Skeletal muscle tissue (tissue), 4 donors: ENCODE data around the gene ADAMTS10. TPM values are rescaled to one million over a fixed set of nuclear protein-coding genes. Genes with fewer than 3 reads are reported as not detected.
A peak's percentile ranks its signal among the peaks of the same experiment; 100 is the strongest.

Experiments used
- H3K27ac ChIP-seq: one replicate; pipeline ENCODE4 v1.7.0; 2013; ENCODE audit warnings: mild to moderate bottlenecking, low read depth, low read length, inconsistent platforms
- H3K27me3 ChIP-seq, 3 donors: one replicate each; pipeline ENCODE4 v1.7.0; 2013; ENCODE audit warnings: low read length in 3 of 3; ENCODE audit not compliant: control insufficient read depth in 3 of 3, insufficient read depth in 3 of 3
- H3K36me3 ChIP-seq, 3 donors: one replicate each; pipeline ENCODE4 v1.7.0; 2013; ENCODE audit warnings: low read length in 3 of 3; ENCODE audit not compliant: control insufficient read depth in 3 of 3, insufficient read depth in 3 of 3
- H3K4me1 ChIP-seq, 3 donors: one replicate each; pipeline ENCODE4 v1.7.0; 2013; ENCODE audit warnings: low read length in 3 of 3, mild to moderate bottlenecking in 3 of 3; ENCODE audit not compliant: control insufficient read depth in 3 of 3, insufficient read depth in 3 of 3
- H3K4me3 ChIP-seq, 3 donors: one replicate each; pipeline ENCODE4 v1.7.0; 2013; ENCODE audit warnings: low read length in 3 of 3
- H3K9ac ChIP-seq, 3 donors: one replicate each; pipeline ENCODE4 v1.7.0; 2013; ENCODE audit warnings: low read length in 3 of 3, mild to moderate bottlenecking in 3 of 3, moderate library complexity in 2 of 3, low read depth in 1 of 3
- H3K9me3 ChIP-seq, 3 donors: one replicate each; pipeline ENCODE4 v1.7.0; 2013; ENCODE audit warnings: low read length in 3 of 3; ENCODE audit not compliant: control insufficient read depth in 3 of 3
- total RNA-seq: library from RNA; depleted of rRNA; stranded (reverse); fragments of >200 nt; gene quantifications from one replicate; pipeline ENCODE4 v1.2.3, GENCODE V29; 2014
- donor health status: Osteomylitis.

ADAMTS10 gene
- 18.8 TPM for total RNA-seq

DNA sequence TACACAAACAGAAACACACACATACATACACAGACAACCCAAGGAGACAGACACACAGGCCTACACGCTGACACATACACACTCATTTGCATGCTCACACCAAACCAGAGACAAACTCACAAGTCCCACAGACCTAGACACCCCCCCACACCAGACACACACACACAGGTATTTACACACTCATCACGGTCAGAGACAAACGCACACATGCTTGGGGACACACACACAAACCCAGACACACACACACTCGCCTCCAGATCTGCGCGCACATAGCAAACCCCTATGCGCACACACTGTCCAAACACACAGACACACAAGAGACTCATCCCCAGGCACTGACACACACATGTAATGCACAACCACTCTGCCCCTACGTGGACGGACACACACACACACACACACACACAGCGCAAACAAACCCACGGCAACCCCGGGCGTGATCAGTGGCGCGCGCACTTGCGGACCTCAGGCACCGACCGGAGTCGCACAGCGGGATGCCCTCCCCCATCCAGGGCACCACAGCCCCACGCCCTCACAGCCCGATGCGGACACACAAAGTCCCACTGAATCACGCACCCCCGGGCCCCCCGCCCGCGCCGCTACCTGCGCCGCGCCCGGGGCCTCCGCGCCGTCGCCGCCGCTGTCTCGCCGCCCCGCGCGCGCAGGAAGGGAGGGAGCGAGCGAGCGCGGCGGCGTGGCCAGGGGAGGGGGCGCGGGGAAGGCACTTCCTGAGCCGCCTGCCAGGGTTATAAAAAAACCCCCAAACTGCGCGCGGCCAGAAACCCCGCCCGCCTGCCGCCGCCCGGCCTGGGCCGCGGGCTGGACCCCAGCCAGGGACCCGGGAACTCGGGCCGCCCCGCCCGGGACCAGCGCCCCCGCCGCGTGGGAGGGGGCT, at the start of gene ADAMTS10:
Gene ADAMTS10 (minus strand): TSS at position 675 of the 895 bp plus-strand sequence. CDS start 5,005 bp downstream, outside the sequence.
- Histone ChIP-seq H3K36me3 (no peaks in the 10 kb centered on the region), H3K27ac (peak within 1 kb of the TSS; percentile 30), H3K4me3 (peak within 1 kb of the TSS; percentile 81 to 86 (median 83)), H3K4me1 (peaks cover 8 to 14% (median 13%) of the 10 kb centered on the region in 3 donors), H3K9me3 (no peaks in the 10 kb centered on the region), H3K27me3 (peaks cover 16 to 19% (median 17%) of the 10 kb centered on the region in 3 donors), H3K9ac (peak within 1 kb of the TSS; percentile 69 to 81 (median 76))

- no peaks in the 10 kb centered on the region for H3K9me3 ChIP-seq
- no peaks in the 10 kb centered on the region for H3K4me1 ChIP-seq
- no peak overlapping the region for H3K9ac ChIP-seq
- H3K27ac ChIP-seq: no peak overlapping the region
- no peak overlapping the region for H3K4me3 ChIP-seq
- peaks cover 2 to 17% (median 7%) of the 10 kb centered on the region in 3 donors for H3K27me3 ChIP-seq
- H3K36me3 ChIP-seq: no peaks in the 10 kb centered on the region
These were observed 49.4 kb upstream of the ADAMTS10 start for GRCh38 chr19:8659905-8660304.

DNA sequence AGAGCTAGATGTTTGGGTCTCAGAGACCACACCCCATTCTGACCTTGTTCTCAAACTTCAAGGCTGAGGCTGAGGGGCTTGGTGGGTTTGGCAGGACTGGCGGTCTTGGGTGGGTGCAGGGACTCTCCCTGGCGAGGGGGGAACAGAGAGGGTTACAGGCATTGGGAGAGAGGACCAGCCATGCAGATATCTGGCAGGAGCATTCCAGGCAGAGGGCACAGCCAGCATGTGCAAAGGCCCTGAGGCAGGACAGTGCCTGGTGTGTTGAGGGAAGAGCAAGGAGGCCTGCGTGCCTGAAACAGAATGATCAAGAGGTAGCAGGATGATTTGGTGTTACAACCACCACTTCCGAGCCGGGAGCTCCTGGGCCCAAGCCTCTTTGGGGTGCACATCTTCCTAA, 47.4 kb upstream of the ADAMTS10 start:
- Histone ChIP-seq H3K4me1 (peaks cover 0 to 2% (median 0%) of the 10 kb centered on the region in 3 donors), H3K27me3 (peaks cover 2 to 9% (median 9%) of the 10 kb centered on the region in 3 donors), H3K9ac (no peak overlapping the region)

DNA sequence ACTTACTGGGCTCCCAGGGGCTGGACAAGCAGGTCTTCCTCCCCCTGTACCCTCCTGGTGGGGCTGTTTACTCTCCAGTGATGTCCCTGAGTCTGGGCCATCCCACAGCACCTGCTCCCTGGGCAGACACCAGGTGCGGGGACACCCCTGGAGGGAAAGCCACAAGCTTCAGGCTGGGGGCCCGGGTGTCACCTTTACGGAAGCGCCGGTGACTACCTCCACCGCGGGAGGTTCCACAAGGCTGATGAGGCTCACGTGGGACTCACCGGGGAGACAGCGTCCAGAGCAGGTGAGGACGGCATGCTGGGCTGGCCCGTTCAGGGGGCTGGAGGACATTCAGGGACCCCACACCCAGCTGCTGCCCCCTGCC, 44.8 kb upstream of the ADAMTS10 start:
- Histone ChIP-seq H3K27ac (no peak overlapping the region), H3K9ac (no peak overlapping the region), H3K4me1 (peaks cover 0 to 2% (median 0%) of the 10 kb centered on the region in 3 donors), H3K36me3 (no peaks in the 10 kb centered on the region), H3K9me3 (no peaks in the 10 kb centered on the region), H3K4me3 (no peak overlapping the region), H3K27me3 (peaks cover 2 to 9% (median 9%) of the 10 kb centered on the region in 3 donors)

More for the DNA sequence above, 47.4 kb upstream of the ADAMTS10 start:
- Histone ChIP-seq H3K36me3 (no peaks in the 10 kb centered on the region), H3K27ac (no peak overlapping the region), H3K4me3 (no peak overlapping the region), H3K9me3 (no peaks in the 10 kb centered on the region)

DNA sequence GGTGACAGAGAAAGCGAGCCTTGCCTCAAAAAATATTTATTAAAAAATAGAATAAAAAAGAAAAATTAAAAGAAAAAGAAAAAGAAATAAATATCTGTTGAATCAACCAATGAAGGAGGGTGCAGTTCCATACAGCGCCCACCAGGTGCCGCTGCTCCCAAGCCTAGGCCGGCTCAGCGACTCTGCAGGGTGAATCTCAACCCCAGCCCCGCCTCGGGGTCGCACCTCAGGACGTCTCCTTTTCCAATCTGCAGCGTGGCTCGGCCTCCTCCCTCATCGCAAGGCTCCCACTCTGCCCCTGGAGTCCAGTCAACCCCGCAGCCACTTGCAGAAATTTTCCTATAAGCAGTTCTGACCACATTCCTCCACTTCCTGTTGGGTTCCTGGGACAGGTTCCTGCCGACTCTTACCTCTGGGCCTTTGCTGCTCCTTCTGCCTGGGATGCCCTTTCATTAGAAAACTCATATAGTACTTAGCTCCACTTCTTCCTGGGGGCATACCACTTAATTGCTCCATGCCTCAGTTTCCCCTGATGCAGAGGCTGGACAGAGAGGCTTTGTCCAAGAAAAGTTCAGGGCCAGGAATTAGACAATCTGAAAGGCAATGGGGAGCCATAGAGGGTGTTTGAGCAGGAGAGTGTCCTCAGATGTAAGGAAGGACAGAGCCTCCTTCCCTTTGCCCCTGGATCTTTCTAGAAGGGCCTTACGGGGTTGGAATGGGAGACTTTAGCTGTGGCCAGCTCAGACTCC, 44.2 kb upstream of the ADAMTS10 start:
- Histone ChIP-seq H3K27me3 (peaks cover 0 to 9% (median 9%) of the 10 kb centered on the region in 3 donors), H3K9ac (no peak overlapping the region), H3K4me1 (peaks cover 0 to 2% (median 0%) of the 10 kb centered on the region in 3 donors), H3K4me3 (peak overlapping the region in 2 of 3 donors; percentile 14 to 22), H3K36me3 (no peaks in the 10 kb centered on the region), H3K27ac (no peak overlapping the region), H3K9me3 (no peaks in the 10 kb centered on the region)

DNA sequence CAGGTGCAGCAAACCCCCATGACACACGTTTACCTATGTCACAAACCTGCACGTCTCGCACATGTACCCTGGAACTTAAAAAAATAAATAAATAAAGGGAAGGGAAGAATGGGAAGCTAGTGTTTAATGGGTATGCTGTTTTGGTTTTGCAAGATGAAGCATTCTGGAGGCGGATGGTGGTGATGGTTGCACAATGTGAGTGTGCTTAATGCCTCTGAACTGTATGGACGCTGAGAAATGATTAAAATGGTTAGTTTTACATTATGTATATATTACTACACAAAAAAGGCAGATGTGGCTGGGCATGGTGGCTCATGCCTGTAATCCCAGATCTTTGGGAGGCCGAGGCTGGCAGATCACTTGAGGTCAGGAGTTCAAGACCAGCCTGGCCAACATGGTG, 37.7 kb upstream of the ADAMTS10 start:
- Histone ChIP-seq H3K4me1 (no peaks in the 10 kb centered on the region), H3K36me3 (no peaks in the 10 kb centered on the region), H3K9me3 (no peaks in the 10 kb centered on the region), H3K9ac (no peak overlapping the region), H3K27ac (no peak overlapping the region), H3K27me3 (no peaks in the 10 kb centered on the region), H3K4me3 (no peak overlapping the region)

DNA sequence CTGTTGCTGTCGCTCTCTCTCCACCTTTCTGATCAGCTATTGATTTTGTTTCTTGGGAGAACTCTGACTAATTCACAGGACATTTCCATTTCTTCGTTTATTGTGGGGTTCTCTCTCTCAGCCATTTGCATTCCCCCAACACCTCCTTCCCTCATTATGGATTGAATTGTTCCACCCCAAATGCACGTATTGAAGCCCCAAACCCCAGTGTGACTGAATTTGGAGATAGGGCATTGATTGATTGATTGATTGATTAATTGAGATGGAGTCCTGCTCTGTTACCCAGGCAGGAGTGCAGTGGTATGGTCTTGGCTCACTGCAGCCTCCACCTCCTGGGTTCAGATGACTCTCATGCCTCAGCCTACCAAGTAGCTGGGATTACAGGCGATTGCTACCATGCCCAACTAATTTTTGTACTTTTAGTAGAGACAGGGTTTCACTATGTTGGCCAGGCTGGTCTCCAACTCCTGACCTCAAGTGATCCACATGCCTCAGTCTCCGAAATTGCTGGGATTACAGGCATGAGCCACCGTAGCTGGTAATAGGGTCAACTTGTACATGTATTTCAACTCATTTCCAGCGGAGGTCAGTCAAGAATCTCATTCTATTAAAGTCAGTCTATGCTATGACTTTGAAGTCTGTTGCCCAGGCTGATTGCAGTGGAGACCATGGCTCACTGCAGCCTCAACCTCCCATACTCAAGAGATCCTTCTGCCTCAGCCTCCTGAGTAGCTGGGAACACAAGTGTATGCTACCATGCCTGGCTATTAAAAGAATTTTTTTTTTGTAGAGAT, 33.5 kb upstream of the ADAMTS10 start:
- no peak overlapping the region for H3K9ac ChIP-seq
- H3K36me3 ChIP-seq: no peaks in the 10 kb centered on the region
- H3K27ac ChIP-seq: no peak overlapping the region
- peaks cover 2 to 4% (median 3%) of the 10 kb centered on the region in 3 donors for H3K4me1 ChIP-seq
- no peak overlapping the region for H3K4me3 ChIP-seq
- H3K9me3 ChIP-seq: peaks cover 8 to 11% (median 8%) of the 10 kb centered on the region in 3 donors
- no peaks in the 10 kb centered on the region for H3K27me3 ChIP-seq

DNA sequence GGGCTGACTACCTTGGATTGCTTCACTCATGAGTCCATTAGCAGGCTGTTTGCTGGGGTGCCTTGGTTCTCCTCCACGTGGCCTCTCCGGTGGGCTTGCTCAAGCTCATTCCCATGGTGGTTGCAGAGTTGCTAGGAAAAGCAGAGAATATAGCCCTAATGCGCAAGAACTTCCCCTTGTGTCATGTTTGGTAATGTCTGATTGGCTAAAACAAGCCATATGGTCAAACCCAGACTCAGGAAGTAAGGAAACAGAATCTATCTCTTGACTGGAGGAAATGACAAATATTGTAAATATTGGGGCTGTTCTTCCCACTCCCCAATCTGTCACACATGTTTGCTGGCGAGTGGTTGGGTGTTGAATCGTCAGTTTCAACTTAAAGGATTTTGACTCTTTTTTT, 32.0 kb upstream of the ADAMTS10 start:
- Histone ChIP-seq H3K9me3 (peaks cover 8 to 11% (median 8%) of the 10 kb centered on the region in 3 donors), H3K27me3 (no peaks in the 10 kb centered on the region), H3K9ac (no peak overlapping the region)

DNA sequence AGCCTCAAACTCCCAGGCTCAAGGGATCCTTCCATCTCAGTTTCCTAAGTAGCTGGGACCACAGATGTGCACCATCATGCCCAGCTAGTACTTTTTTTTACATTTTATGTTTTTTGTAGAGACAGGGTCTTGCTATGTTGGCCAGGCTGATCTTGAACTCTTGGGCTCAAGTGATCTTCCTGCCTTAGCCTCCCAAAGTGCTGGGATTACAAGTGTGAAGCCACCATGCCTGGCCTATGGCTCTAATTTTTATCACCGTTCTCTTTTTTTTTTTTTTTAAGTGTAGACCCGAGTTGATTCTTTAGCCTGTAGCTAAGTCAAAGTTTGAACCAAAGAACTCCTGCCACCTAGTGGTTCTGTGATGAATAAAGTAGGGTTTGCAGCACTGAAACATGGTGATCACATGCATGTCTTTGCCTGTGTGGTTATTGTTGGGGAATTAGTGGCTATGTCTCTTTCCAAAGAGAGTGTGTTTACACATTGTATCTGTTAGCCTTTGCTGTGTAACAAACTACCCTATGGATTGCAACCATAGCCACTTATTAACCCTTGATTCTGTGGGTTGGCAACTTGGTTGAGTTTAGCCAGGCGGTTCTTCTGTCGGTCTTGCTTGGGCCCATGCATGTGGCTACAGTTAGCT, 31.5 kb upstream of the ADAMTS10 start:
- H3K4me1 ChIP-seq: peaks cover 2 to 4% (median 3%) of the 10 kb centered on the region in 3 donors
- H3K27me3 ChIP-seq: no peaks in the 10 kb centered on the region
- no peak overlapping the region for H3K4me3 ChIP-seq
- peaks cover 8 to 11% (median 8%) of the 10 kb centered on the region in 3 donors for H3K9me3 ChIP-seq
- no peak overlapping the region for H3K9ac ChIP-seq
- no peaks in the 10 kb centered on the region for H3K36me3 ChIP-seq
- H3K27ac ChIP-seq: no peak overlapping the region

More for the DNA sequence above, 32.0 kb upstream of the ADAMTS10 start:
- no peaks in the 10 kb centered on the region for H3K36me3 ChIP-seq
- H3K4me3 ChIP-seq: no peak overlapping the region
- H3K4me1 ChIP-seq: peaks cover 2 to 4% (median 3%) of the 10 kb centered on the region in 3 donors
- no peak overlapping the region for H3K27ac ChIP-seq
